ENCODE measurements around the gene TMEM239.
"Not testable (repeated sequence)": the region's sequence is repeated elsewhere in the genome, so short reads cannot be mapped to it uniquely, and the experiment has no call there.

Gene TMEM239

DNA sequence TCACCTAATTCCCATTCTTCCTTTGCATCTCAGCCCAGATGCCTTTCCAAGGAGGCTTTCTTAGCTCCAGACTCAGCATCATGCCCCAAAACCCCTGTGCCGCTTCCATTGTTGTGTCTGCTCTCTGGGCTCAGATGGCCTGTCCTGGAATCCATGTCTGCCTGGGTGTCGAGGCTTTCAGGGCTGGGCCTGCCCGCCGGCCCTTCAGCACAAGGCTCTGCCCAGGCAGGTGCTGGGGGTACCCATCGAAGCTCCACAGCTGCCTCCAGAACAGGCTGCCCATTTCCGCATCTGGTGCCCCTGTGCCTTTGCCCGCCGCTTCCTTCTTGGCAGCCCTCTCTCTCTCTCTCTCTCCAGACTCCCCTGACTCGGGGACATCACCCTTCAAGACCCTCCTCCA, 16.9 kb upstream of the TMEM239 start:
- in situ Hi-C loops (cut with HindIII; ENCODE audit: low sequenced_read_pairs): loop anchor here (5.0 kb wide), 1 partner anchor 33 kb away; no protein-coding TSS in a partner anchor

DNA sequence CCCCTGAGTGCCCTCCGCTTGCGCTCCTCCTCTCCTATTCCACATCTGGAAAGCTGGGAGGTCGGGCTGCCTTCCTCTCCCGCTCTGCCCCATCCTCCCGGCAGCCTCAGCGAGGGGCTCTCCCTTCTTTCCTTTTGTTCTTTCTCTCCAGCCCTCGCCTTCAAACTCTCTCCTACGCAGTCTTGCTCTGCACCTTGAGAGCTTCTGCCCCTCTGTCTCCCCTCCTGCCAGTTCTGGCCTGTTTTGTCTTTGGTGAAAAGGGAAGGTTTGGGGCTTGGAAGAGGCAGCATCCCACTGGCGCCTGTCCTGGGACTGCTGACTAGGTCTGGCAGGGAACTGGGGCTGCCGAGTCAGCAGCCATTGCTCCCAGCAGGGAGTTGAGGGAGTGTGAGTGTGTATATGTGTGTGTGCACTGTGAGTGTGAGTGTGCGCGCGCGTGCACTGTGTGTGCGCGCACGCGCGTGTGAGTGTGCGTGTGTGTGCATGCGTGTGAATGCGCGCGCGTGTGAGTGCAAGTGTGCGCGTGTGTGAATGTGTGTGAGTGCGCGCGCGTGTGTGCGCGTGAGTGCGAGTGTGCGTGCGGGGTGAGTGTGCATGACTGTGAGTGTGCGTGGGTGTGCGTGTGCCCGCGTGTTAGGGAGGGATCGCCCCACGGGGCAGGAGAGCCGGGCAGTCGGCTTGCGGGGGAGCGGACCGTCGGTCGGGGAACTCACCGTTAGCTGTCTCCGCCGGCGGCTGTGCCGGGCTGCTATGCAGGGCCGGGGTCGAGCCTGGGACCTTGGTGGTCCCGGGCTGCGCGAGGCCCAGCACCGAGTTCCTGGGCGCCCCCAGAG, 16.3 kb upstream of the TMEM239 start:
- in situ Hi-C loops (cut with HindIII; ENCODE audit: low sequenced_read_pairs): loop anchor here (5.0 kb wide), 1 partner anchor 32 kb away; no protein-coding TSS in a partner anchor

DNA sequence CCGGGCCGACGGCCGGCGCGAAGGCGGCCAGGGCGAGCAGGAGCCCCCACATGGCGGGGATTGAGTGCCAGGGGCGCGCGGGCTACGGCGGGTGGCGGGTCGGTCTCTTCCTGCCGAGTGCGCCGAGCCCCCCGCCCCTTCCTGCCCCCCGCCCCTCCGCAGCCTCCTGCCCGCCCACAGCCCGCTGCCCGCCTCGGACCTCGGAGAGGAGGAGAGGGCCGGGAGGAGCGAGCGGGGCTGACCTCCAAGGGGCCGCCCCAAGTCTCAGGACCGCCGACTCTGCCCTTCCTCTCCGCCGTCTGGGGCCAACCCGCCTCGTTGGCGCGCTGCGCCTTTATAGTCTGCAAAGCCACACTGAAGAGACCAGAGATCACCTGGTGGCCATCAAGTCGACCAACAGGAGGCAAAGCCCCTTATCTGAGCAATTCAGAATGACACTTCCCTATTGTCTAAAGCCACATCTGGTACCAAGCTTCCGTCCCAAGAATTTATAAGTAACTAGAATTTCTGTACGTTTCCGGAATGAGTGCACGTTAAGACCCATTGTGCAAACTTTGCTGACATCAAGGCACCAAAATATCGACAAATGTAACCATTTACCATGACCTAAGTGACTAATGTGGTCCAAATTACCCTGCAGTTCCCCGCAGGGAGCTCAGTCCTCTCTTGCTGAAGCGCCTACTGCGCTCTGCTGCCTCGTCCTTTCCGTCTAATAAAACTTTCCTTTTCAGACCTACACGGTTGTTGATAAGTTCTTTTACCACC, 15.5 kb upstream of the TMEM239 start, which contains the start of gene CPXM1:
TSS of gene CPXM1 (minus strand) at position 107 of the 765 bp plus-strand sequence. CDS start at position 52, 55 bp downstream.
- in situ Hi-C loops (cut with HindIII; ENCODE audit: low sequenced_read_pairs): no loop called here

DNA sequence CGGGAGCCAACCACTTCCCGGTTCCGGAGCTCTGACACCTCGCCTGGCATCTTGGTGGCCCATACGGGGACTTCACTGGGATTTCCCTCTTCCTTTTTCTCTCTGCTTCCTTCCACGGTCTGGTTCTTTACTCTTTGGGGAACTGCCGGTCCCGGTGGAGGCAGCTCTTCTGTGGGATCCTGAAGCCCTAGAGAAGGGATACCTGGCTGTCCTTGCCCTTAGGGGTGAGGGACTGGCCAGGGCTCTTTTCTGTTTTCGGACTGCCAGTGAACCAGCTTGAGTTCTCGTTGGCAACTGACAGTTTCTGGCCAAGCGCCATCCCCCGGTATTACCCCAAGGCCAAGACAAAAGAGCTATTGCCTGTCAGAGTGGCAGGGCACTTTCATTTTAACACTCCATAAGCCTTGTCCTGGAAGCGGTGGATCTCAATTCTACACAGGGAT, 14.9 kb upstream of the TMEM239 start:
- in situ Hi-C loops (cut with HindIII; ENCODE audit: low sequenced_read_pairs): no loop called here

DNA sequence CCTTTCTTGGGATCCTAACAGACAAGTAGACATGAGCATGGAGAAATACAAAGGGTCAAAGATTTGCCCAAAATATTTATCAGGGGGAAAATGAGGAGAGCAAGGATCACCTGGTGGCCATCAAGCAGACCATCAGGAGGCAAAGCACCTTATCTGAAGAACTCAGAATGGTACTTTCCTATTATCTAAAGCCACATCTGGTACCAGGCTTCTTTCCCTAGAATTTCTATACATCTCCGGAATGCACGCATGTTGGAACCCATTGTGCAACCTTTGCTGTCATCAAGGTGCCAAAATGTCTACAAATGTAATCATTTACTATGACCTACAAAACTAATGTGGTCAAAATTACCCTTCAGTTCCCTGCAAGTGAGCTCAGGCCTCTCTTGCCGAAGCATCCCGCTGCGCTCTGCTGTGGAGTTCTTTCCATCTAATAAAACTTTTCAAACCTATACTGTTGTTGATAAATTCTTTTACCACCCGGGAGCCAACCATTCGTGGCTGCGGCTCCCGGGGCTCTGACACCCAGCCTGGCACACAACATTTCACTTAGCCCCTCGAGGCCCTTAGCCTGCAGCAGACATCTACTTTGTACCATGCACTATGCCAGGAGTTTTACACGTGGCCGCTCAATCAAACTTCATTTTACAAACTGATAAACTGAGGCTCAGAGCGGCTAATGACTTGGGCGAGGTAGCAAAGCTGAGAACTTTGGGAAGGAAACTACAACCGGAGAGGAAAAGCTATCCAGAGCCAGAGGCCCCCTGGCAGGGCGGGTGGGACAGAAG, 11.9 kb upstream of the TMEM239 start:
- in situ Hi-C loops (cut with HindIII; ENCODE audit: low sequenced_read_pairs): no loop called here

DNA sequence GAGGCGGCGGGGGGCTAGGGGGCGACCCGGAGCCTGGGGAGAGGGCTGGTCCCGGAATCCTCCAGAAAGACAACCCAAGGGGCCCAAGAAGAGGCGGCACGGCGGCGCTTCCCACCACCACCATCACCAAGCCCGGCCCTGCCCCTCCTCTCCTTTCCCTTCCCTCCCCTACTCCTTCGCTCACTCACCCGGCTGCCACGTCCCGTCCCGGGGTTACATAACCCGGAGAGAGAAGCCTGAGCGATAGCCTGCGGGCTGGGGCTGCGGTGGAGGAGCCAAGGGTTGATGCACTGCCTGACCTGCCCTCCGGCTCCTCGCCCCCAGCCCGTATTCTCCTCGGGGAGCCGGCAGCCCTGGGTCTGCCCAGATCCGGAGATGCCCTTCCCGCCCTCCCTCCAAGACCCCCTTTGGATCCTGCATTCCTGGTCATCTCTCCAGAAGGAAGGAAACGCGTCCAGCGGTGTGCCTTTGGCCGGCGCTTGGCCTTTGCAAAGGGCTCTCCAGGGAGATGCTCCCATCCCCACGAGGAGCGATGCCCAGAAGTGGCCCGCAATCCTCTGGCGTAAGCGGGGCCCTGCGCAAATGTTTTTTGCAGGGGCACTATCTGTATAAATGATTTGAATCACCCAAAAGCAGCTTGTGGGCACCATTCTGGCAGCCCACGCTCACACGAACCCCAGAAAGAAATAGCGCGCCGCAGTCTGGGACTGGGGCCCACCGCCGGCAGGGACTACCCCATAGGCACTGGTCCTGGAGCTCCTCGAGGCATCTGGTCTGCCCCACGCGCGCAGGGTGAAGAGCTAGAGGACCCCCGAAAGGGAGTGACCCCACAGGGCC, 11.1 kb upstream of the TMEM239 start:
- in situ Hi-C loops (cut with HindIII; ENCODE audit: low sequenced_read_pairs): no loop called here

DNA sequence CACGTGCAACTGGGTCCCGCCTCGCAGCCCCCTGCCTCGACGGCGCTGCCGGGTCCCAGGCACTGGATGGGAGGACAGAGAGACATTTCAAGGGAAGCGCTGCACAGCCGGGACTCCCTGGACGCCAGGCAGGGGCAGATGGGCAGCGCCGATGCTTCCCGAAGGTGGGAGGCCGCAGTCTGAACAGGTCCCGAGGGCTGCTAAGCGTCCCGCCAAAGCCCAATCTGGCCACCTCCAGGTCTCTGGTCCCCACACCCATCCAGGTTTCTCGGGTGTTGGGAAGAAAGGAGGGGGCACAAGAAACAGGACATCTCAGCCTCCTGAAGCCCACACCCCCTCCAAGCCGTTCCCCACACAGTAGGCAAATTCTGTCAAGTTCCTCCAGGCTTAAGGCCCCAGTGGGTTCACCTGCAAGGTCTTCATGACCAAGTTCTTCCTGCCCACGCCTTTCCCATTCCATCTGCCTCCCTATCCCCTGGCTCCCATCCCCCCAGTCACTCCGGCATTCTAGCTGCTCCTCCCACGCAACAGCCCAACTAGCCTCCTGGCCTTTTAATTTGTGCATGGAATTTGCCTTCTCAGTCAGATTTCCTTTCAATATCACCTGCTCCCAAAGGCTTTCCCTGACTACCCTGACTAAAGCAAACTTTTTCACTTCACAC, 10.3 kb upstream of the TMEM239 start:
- in situ Hi-C loops (cut with HindIII; ENCODE audit: low sequenced_read_pairs): no loop called here

DNA sequence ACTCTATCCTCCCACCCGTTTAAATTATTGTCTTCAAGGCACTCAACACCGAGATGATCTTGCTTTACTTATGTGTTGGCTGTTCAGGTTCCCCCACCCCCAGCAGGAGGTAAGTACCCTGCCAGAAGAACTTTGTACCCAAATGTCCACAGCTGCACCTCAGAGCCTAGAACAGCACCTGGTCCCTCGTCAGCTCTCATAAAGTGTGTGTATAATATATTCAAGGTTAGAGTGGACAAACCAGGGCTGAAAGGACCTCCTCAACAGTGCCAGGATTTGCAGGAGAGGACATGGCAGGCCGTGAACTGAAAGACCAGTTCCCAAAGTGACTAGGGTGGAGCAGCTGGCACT, 9.8 kb upstream of the TMEM239 start:
- in situ Hi-C loops (cut with HindIII; ENCODE audit: low sequenced_read_pairs): no loop called here

DNA sequence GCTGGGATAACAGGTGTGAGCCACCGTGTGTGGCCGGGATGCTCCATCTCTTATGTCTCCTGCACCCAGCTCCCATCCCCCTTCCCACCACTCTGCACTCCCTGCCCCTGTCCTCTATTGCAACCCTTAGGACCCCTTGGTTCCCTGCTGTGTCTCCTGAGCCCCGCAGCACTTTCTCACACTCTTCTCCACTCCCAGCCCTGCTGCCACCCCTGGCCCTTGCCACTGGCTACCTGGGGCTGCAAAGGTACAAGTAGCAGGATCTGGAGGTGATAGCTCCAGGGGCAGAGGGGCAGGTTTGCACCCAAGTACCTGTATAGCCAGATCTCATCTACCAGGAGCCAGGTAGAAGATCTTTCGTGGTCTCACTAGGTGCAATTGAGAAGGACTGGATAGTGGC, 9.1 kb upstream of the TMEM239 start:
- in situ Hi-C loops (cut with HindIII; ENCODE audit: low sequenced_read_pairs): no loop called here

DNA sequence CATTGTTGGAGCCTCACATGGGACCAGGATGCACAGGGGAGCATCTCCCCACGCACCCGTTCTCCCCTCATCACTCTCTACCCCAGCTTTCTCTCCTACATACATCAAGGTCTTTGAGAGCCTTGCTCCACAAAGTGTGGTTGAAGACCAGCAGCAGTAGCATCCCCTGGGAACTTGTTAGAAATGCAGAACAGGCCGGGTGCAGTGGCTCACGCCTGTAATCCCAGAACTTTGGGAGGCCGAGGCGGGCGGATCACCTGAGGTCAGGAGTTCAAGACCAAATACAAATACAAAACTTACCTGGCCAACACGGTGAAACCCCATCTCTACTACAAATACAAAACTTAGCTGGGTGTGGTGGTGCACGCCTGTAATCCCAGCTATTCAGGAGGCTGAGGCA, 8.2 kb upstream of the TMEM239 start:
- in situ Hi-C loops (cut with HindIII; ENCODE audit: low sequenced_read_pairs): not testable (repeated sequence)

DNA sequence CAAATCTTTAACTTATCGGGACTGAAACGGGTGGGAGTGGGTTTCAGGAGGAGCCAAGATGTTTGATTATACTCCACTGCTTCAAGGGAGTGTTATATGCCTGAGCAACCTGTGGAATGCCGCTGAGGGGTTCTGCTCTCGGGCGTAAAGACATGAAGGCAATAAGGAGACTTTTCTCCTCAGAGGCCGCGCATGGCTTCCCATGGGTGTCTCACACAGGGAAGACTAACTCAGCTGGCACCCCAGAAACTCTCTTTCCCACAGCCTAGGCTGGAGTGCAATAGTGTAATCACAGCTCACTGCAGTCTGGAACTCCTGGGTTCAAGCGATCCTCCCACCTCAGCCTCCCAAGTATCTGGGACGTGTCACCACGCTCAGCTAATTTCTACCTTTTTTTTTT, 6.5 kb upstream of the TMEM239 start:
- in situ Hi-C loops (cut with HindIII; ENCODE audit: low sequenced_read_pairs): no loop called here

DNA sequence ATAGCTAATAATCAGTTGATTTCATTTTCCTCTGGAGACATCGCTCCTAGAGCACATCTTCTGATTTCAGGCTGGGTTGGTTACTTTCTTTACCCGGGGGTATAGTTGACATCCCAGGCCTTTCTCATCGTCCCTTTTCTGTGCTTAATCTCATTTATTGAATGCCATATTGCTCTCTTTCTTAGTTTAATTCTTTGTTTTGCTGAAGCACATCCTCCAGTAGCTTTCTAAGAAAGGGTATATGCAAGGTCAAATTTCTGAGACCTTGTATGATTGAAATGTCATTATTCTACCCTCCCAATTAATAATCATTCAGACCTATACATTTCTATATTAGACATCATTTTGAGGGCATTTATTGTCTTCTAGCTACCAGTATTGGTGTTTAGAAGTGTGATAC, 4.0 kb upstream of the TMEM239 start:
- in situ Hi-C loops (cut with HindIII; ENCODE audit: low sequenced_read_pairs): no loop called here

DNA sequence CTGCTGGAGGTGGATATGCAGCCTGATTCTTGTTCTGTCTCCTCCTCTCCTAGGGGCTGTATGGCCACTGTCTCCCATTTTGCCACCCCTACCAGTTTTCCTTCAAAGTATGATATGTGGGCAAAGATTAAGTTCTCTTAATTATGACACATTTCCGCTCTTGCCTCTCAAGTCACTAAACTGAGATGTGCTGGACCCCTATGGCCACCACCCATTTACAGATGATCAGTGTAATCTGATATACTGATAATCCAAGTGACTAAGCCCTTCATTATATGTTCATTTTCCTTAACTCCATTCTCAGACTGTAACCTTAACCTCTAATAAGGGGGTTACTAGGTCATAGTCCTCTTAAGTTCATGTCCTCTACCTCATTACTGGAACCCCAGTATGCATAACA, 2.1 kb upstream of the TMEM239 start:
- in situ Hi-C loops (cut with HindIII; ENCODE audit: low sequenced_read_pairs): no loop called here

DNA sequence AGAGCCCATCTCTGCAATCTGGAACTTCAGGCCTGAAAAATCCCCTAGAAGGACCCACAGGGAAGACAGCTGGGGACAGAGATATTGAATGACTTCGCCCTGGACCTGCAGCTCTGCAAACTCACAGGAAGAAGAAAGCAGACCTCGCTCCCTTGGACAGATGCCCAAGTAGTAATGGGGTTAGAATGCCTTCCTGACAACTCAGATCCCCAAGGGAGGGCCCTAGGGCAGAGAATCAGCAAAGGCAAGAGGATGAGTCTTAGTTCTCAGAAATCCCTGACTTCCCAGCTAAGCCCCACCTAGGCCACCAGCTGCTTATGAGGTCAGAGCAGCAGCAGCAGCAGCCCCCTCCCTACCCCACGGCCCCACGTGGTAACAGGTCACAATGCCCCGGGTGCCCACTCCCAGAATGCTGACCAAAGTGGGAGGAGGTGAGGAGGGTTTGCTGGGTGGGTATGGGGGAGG, 1.5 kb upstream of the TMEM239 start, which contains the start of gene C20orf141:
TSS of gene C20orf141 (plus strand) at position 401 of the 465 bp plus-strand sequence. CDS start 198 bp downstream, outside the sequence.
- in situ Hi-C loops (cut with HindIII; ENCODE audit: low sequenced_read_pairs): no loop called here

DNA sequence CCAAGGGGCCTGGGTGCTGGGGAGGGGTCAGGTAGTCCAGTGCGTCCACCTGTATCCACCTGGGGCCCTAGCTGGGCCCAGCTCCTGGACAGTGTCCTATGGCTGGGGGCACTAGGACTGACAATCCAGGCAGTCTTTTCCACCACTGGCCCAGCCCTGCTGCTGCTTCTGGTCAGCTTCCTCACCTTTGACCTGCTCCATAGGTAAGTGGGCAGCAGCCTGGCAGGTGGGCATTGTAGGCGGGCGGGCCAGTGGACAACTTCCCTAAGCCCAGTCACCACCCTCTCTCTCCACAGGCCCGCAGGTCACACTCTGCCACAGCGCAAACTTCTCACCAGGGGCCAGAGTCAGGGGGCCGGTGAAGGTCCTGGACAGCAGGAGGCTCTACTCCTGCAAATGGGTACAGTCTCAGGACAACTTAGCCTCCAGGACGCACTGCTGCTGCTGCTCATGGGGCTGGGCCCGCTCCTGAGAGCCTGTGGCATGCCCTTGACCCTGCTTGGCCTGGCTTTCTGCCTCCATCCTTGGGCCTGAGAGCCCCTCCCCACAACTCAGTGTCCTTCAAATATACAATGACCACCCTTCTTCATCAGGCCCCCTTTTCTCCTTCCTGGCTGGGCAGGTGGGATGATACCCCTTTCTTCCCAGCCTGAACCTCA, 793 bp upstream of the TMEM239 start:
- in situ Hi-C loops (cut with HindIII; ENCODE audit: low sequenced_read_pairs): no loop called here

DNA sequence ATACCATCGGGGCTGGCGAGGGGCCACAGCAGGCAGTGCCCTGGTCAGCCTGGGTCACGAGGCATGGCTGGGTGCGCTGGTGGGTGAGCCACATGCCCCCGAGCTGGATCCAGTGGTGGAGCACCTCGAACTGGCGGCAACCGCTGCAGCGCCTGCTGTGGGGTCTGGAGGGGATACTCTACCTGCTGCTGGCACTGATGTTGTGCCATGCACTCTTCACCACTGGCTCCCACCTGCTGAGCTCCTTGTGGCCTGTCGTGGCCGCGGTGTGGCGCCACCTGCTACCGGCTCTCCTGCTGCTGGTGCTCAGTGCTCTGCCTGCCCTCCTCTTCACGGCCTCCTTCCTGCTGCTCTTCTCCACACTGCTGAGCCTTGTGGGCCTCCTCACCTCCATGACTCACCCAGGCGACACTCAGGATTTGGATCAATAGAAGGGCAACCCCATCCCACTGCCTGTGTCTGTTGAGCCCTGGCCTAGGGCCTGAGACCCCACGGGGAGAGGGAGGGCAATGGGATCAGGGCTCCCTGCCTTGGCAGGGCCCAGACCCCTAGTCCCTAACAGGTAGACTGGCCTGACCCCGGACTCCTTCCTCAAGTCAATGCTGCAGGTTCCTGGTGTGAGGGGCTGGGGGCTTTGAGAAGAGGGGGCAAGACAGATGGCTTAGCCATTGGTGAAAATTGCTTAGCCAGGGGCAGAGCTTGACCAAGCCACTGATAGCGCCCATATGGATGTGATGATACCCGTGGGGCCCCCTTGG, 598 bp downstream of the TMEM239 start:
- in situ Hi-C loops (cut with HindIII; ENCODE audit: low sequenced_read_pairs): no loop called here

DNA sequence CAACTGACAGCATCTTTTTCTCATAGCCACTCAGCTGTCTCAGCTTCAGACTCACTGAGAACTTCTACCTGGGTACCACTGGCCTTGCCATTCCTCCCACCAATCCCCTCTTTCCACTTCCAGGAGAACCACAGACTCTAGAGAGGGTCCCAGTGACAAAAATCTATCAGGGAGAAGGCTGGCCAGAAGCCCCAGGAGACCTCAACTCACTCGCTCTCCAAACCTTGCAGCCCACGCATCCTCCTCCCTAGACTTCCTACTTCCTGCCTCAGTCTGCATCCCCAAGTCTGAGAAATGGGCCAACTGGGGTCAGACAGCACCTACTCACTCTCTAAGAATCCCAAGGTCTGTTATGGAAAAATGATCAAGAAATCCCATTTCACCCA, 1.2 kb downstream of the TMEM239 start:
- in situ Hi-C loops (cut with HindIII; ENCODE audit: low sequenced_read_pairs): no loop called here

DNA sequence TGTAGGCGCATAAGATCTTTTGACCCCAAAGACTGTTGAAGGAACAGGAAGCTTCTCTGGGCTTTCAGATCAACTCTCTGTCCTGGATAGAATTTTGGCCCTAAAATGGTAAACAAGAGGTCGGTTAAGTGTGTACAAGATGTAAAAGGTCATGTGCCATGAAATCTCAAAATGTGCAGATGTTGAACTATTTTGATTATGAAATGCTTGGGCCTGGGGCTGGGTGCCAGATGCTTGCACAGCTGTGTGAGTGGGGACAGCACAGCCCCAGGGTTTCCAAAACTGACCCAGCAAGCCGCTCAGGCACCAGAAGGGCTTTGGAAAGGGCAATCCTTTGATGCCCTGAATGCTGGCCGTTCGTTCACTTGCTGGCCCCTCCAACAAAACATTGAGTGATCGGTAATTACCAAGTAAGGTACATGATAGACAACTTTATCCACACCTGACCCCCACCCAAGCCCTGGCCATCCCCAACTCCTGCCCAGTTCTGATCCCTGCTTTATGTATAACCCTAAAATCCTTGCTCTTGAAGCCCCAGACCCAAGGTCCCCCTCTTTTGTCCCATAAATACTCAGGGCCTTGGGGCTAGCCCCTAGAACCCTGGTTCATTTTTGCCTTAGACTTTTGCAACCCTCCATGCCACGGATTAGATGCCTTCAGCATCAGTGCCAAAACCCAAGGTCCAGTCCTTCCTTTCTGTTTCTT, 1.9 kb downstream of the TMEM239 start:
- in situ Hi-C loops (cut with HindIII; ENCODE audit: low sequenced_read_pairs): no loop called here

All from endothelial cell of hepatic sinusoid (primary cell).